Activated CD8-positive, alpha-beta T cell treated with anti-CD3 and anti-CD28 coated beads for 36 hours (primary cell): ENCODE results near the gene SNX12. TPM values are rescaled to one million over a fixed set of nuclear protein-coding genes. Genes with fewer than 3 reads are reported as not detected.

Source experiments
- ATAC-seq: fragments of 200-7000 bp; cut with Tn5 transposase; one replicate; pipeline ENCODE4 v1.10.0; 2021; ENCODE audit warnings: mild to moderate bottlenecking, moderate library complexity
- CTCF ChIA-PET: fragments of 350-600 bp; sonication (Branson Sonifier 250); formaldehyde crosslinking; loops from one replicate; lab custom pipeline; 2021; ENCODE audit warnings: antibody characterized with exemption; lab: Charles Lee
- POLR2A ChIA-PET: fragments of 350-600 bp; sonication (Branson Sonifier 250); formaldehyde crosslinking; loops from one replicate; lab custom pipeline; 2021; ENCODE audit warnings: antibody characterized with exemption; lab: Charles Lee
- DNase-seq: peaks from one replicate; pipeline ENCODE4 v3.0.0-alpha.2; 2020
- H3K27ac Mint-ChIP-seq: one replicate; pipeline ENCODE4 v1.8.0; 2021; ENCODE audit warnings: mild to moderate bottlenecking, mixed read lengths
- H3K27me3 Mint-ChIP-seq: one replicate; pipeline ENCODE4 v1.8.0; 2021; ENCODE audit warnings: mixed read lengths
- H3K36me3 Mint-ChIP-seq: one replicate; pipeline ENCODE4 v1.8.0; 2021; ENCODE audit warnings: low read depth, mixed read lengths
- H3K4me1 Mint-ChIP-seq: one replicate; pipeline ENCODE4 v1.8.0; 2021; ENCODE audit warnings: low read depth, mixed read lengths
- H3K4me3 Mint-ChIP-seq: one replicate; pipeline ENCODE4 v1.8.0; 2021; ENCODE audit warnings: mild to moderate bottlenecking, moderate library complexity, mixed read lengths
- H3K9me3 Mint-ChIP-seq: one replicate; pipeline ENCODE4 v1.8.0; 2021; ENCODE audit warnings: mixed read lengths
- CTCF ChIP-seq: fragments of 200-600 bp; IDR thresholded peaks from one replicate; pipeline ENCODE4 v1.8.0; 2022; ENCODE audit warnings: antibody characterized with exemption, mild to moderate bottlenecking
- intact Hi-C: fragments of 100-400 bp; cut with micrococcal nuclease; formaldehyde crosslinking; loops from one replicate; pipeline ENCODE4 v1.10.0; 2022
- total RNA-seq, 2 experiments: library from RNA; stranded (reverse); gene quantifications; one replicate each; pipeline ENCODE4 v1.2.3, GENCODE V29; 2021

SNX12 gene
- total RNA-seq, 2 experiments from 2014 or later = 33.5 to 34.6 TPM

- Mint-ChIP-seq H3K4me1 (peaks cover 63% of the 10 kb centered on the region), H3K9me3 (no peaks in the 10 kb centered on the region), H3K27me3 (no peaks in the 10 kb centered on the region), H3K36me3 (peaks cover 10% of the 10 kb centered on the region), H3K4me3 (no peak overlapping the region), H3K27ac (peak overlapping the region; percentile 21)
- no peak for DNase-seq
- no peak for ATAC-seq
- intact Hi-C loops = loop anchor here (5.0 to 10.0 kb wide), 3 partner anchors 83 to 435 kb away; partner anchors contain the start of genes OGT and ZMYM3
- no peak for TF ChIP-seq CTCF
- ChIA-PET CTCF (interaction anchor here (0.8 to 4.8 kb wide), 9 partner anchors 11 to 83 kb away, joined by 3 to 62 read pairs (median 6); partner anchors contain the start of gene MED12), POLR2A (interaction anchor here (1.0 to 5.0 kb wide), 4 partner anchors 9 to 22 kb away, joined by 3 to 43 read pairs (median 6); partner anchors contain the start of genes IL2RG and MED12)
Observed at GRCh38 chrX:71099736-71100135, 31.6 kb upstream of the SNX12 start.

- DNase-seq = no peak
- TF ChIP-seq CTCF = no peak
- ChIA-PET POLR2A (interaction anchor here (1.0 to 5.0 kb wide), 5 partner anchors 9 to 31 kb away, joined by 3 to 43 read pairs (median 5); partner anchors contain the start of genes IL2RG and MED12), CTCF (interaction anchor here (0.8 to 4.8 kb wide), 9 partner anchors 10 to 83 kb away, joined by 3 to 62 read pairs (median 6); partner anchors contain the start of gene MED12)
- peaks cover 59% of the 10 kb centered on the region for H3K4me1 Mint-ChIP-seq
- no peak for ATAC-seq
- H3K4me3 Mint-ChIP-seq = no peak overlapping the region
- intact Hi-C loops = loop anchor here (5.0 kb wide), 1 partner anchor 83 kb away; no protein-coding TSS in a partner anchor
- H3K27me3 Mint-ChIP-seq = no peaks in the 10 kb centered on the region
- peaks cover 3% of the 10 kb centered on the region for H3K36me3 Mint-ChIP-seq
- H3K9me3 Mint-ChIP-seq = no peaks in the 10 kb centered on the region
- no peak overlapping the region for H3K27ac Mint-ChIP-seq
Observed at GRCh38 chrX:71098951-71099506, 30.9 kb upstream of the SNX12 start.

GRCh38 chrX:71098302-71098701 is 30.2 kb upstream of the SNX12 start:
- ChIA-PET CTCF (interaction anchor here (0.9 to 2.8 kb wide), 5 partner anchors 15 to 82 kb away, joined by 4 to 9 read pairs (median 5); partner anchors contain the start of gene MED12), POLR2A (interaction anchor here (1.0 to 1.3 kb wide), 2 partner anchors 31 to 83 kb away, joined by 3 read pairs; no protein-coding TSS in a partner anchor)
- ATAC-seq = peak; percentile 32
- H3K4me1 Mint-ChIP-seq = peaks cover 54% of the 10 kb centered on the region
- peak overlapping the region; percentile 17 for H3K4me3 Mint-ChIP-seq
- peak overlapping the region; percentile 52 for H3K27ac Mint-ChIP-seq
- no peaks in the 10 kb centered on the region for H3K27me3 Mint-ChIP-seq
- intact Hi-C loops = loop anchor here (5.0 kb wide), 1 partner anchor 84 kb away; no protein-coding TSS in a partner anchor
- DNase-seq = peak; percentile 83
- H3K9me3 Mint-ChIP-seq = no peaks in the 10 kb centered on the region
- no peaks in the 10 kb centered on the region for H3K36me3 Mint-ChIP-seq
- peak; percentile 35 for TF ChIP-seq CTCF

GRCh38 chrX:71096760-71097032 is 28.6 kb upstream of the SNX12 start:
- POLR2A ChIA-PET = interaction anchor here (1.0 to 1.1 kb wide), 2 partner anchors 9 to 33 kb away, joined by 3 to 5 read pairs; no protein-coding TSS in a partner anchor
- intact Hi-C loops = loop anchor here (5.0 kb wide), 1 partner anchor 86 kb away; no protein-coding TSS in a partner anchor
- H3K4me3 Mint-ChIP-seq = peak overlapping the region; percentile 85
- H3K36me3 Mint-ChIP-seq = no peaks in the 10 kb centered on the region
- no peak overlapping the region for H3K27ac Mint-ChIP-seq
- H3K9me3 Mint-ChIP-seq = no peaks in the 10 kb centered on the region
- TF ChIP-seq CTCF = no peak
- ATAC-seq (no peak), DNase-seq (no peak)
- CTCF ChIA-PET = interaction anchor here (1.2 to 2.8 kb wide), 3 partner anchors 15 to 84 kb away, joined by 3 to 7 read pairs (median 5); partner anchors contain the start of gene IL2RG
- no peaks in the 10 kb centered on the region for H3K27me3 Mint-ChIP-seq
- peaks cover 40% of the 10 kb centered on the region for H3K4me1 Mint-ChIP-seq
